ENCODE data around the gene CYB561D1. TPM values are rescaled to one million over a fixed set of nuclear protein-coding genes. Genes with fewer than 3 reads are reported as not detected.

Gene CYB561D1
- total and polyA plus RNA-seq, 2 of the 13 experiments (the other 11 are each of a cell fraction or from before 2014, with no cell fraction given), result 3.9 to 4.1 TPM

DNA sequence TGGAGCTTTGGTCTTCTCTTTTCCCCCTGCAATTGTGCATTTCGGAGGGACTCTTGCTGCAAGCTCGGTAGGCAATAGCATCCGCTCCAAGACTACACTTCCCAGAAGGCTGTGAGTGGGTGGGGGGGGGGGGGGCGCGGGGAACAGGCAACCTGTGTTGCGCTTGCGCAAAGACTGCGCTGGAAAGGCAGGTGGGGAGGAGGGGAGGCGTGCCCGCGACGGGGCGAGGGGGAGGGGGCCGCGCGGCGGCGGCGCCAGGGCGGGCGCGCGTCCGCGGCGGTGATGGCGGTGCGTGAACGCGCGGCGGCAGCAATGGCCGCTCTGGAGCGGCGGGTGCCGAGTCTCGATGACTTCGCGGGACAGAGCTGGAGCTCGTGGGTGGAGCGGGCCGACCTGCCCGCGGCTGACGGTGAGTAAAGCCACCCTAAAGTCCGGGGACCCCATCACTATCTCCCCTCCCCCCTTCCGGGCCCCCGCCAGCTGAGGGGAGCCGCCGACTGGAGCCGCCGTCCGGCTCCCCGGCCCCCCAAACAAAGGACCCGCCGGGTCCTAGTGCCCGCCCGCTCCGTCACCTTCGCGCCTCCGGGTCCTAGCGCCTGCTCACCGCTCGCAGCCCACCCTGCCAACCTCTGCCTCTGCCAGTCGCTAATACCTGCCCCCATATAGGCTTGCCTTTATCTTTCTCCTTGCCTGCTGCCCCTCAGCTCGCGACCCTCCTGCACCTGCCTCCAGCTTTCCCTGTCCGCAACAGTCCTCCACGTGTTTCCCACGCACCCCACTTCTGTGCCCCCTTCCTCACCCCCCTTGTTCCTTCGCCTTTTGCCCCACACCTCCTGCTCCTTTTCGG, 10.0 kb upstream of the CYB561D1 start, which contains the start of gene ATXN7L2 (continued):
- TF ChIP-seq, protein P1, sequence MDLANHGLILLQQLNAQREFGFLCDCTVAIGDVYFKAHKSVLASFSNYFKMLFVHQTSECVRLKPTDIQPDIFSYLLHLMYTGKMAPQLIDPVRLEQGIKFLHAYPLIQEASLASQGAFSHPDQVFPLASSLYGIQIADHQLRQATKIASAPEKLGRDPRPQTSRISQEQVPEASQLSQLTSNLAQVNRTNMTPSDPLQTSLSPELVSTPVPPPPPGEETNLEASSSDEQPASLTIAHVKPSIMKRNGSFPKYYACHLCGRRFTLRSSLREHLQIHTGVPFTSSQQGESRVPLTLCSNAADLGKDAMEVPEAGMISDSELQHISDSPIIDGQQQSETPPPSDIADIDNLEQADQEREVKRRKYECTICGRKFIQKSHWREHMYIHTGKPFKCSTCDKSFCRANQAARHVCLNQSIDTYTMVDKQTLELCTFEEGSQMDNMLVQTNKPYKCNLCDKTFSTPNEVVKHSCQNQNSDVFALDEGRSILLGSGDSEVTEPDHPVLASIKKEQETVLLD (CRISPR knock-in tag; IDR thresholded peaks at IDR 0.05; ENCODE audit: low read depth), result peak; percentile 71
- TF ChIP-seq, protein P2, sequence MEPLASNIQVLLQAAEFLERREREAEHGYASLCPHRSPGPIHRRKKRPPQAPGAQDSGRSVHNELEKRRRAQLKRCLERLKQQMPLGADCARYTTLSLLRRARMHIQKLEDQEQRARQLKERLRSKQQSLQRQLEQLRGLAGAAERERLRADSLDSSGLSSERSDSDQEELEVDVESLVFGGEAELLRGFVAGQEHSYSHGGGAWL (CRISPR knock-in tag; IDR thresholded peaks at IDR 0.05), result peak; percentile 81
- no peak; the same call in 1 of the 2 replicates for TF ChIP-seq ZNF598 (CRISPR knock-in tag; IDR thresholded peaks at IDR 0.05; ENCODE audit: borderline replicate concordance)
- no peak for TF ChIP-seq RBM22 (optimal IDR thresholded peaks at IDR 0.05; ENCODE audit: low read length)
- no peak for TF ChIP-seq ZNF451 (CRISPR knock-in tag; IDR thresholded peaks at IDR 0.05)
- TF ChIP-seq HNRNPL (IDR thresholded peaks at IDR 0.05; ENCODE audit: low read depth, low read length), result 0 out of 2 replicates have a peak, but pooled peaks have one; percentile 46
- TF ChIP-seq, protein P3, sequence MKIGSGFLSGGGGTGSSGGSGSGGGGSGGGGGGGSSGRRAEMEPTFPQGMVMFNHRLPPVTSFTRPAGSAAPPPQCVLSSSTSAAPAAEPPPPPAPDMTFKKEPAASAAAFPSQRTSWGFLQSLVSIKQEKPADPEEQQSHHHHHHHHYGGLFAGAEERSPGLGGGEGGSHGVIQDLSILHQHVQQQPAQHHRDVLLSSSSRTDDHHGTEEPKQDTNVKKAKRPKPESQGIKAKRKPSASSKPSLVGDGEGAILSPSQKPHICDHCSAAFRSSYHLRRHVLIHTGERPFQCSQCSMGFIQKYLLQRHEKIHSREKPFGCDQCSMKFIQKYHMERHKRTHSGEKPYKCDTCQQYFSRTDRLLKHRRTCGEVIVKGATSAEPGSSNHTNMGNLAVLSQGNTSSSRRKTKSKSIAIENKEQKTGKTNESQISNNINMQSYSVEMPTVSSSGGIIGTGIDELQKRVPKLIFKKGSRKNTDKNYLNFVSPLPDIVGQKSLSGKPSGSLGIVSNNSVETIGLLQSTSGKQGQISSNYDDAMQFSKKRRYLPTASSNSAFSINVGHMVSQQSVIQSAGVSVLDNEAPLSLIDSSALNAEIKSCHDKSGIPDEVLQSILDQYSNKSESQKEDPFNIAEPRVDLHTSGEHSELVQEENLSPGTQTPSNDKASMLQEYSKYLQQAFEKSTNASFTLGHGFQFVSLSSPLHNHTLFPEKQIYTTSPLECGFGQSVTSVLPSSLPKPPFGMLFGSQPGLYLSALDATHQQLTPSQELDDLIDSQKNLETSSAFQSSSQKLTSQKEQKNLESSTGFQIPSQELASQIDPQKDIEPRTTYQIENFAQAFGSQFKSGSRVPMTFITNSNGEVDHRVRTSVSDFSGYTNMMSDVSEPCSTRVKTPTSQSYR (CRISPR knock-in tag; IDR thresholded peaks at IDR 0.05; ENCODE audit: borderline replicate concordance), result peak; percentile 63
- TF ChIP-seq ZNF326 (CRISPR knock-in tag; IDR thresholded peaks at IDR 0.05; ENCODE audit: borderline replicate concordance), result no peak
- peak; percentile 24; the same call in 1 of the 2 replicates for TF ChIP-seq ZNF350 (CRISPR knock-in tag; IDR thresholded peaks at IDR 0.05; ENCODE audit: borderline replicate concordance, low read depth)
- TF ChIP-seq, protein P4, sequence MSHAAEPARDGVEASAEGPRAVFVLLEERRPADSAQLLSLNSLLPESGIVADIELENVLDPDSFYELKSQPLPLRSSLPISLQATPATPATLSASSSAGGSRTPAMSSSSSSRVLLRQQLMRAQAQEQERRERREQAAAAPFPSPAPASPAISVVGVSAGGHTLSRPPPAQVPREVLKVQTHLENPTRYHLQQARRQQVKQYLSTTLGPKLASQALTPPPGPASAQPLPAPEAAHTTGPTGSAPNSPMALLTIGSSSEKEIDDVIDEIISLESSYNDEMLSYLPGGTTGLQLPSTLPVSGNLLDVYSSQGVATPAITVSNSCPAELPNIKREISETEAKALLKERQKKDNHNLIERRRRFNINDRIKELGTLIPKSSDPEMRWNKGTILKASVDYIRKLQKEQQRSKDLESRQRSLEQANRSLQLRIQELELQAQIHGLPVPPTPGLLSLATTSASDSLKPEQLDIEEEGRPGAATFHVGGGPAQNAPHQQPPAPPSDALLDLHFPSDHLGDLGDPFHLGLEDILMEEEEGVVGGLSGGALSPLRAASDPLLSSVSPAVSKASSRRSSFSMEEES (CRISPR knock-in tag; IDR thresholded peaks at IDR 0.05), result 0 out of 2 replicates have a peak, but pooled peaks have one; percentile 19
- TF ChIP-seq ZNF572 (CRISPR knock-in tag; IDR thresholded peaks at IDR 0.05), result 0 out of 2 replicates have a peak, but pooled peaks have one; percentile 39
- peak; percentile 55; the same call in 1 of the 2 replicates for TF ChIP-seq MIER3 (CRISPR knock-in tag; IDR thresholded peaks at IDR 0.05; ENCODE audit: borderline replicate concordance)
- no peak for TF ChIP-seq BRCA1 (CRISPR knock-in tag; IDR thresholded peaks at IDR 0.05)
- peak; percentile 72 for TF ChIP-seq HOXA5 (CRISPR knock-in tag; IDR thresholded peaks at IDR 0.05)
- no peak for TF ChIP-seq RAD51 (IDR thresholded peaks at IDR 0.05; ENCODE audit: borderline replicate concordance)
- TF ChIP-seq ETV6 (CRISPR knock-in tag; conservative IDR thresholded peaks at IDR 0.05), result peak; percentile 53; the same call in 1 of the 2 replicates
- TF ChIP-seq, protein P5, sequence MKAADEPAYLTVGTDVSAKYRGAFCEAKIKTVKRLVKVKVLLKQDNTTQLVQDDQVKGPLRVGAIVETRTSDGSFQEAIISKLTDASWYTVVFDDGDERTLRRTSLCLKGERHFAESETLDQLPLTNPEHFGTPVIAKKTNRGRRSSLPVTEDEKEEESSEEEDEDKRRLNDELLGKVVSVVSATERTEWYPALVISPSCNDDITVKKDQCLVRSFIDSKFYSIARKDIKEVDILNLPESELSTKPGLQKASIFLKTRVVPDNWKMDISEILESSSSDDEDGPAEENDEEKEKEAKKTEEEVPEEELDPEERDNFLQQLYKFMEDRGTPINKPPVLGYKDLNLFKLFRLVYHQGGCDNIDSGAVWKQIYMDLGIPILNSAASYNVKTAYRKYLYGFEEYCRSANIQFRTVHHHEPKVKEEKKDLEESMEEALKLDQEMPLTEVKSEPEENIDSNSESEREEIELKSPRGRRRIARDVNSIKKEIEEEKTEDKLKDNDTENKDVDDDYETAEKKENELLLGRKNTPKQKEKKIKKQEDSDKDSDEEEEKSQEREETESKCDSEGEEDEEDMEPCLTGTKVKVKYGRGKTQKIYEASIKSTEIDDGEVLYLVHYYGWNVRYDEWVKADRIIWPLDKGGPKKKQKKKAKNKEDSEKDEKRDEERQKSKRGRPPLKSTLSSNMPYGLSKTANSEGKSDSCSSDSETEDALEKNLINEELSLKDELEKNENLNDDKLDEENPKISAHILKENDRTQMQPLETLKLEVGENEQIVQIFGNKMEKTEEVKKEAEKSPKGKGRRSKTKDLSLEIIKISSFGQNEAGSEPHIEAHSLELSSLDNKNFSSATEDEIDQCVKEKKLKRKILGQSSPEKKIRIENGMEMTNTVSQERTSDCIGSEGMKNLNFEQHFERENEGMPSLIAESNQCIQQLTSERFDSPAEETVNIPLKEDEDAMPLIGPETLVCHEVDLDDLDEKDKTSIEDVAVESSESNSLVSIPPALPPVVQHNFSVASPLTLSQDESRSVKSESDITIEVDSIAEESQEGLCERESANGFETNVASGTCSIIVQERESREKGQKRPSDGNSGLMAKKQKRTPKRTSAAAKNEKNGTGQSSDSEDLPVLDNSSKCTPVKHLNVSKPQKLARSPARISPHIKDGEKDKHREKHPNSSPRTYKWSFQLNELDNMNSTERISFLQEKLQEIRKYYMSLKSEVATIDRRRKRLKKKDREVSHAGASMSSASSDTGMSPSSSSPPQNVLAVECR (CRISPR knock-in tag; IDR thresholded peaks at IDR 0.05; ENCODE audit: borderline replicate concordance), result peak; percentile 76; the same call in 1 of the 2 replicates
- peak; percentile 62 for TF ChIP-seq ZNF883 (CRISPR knock-in tag; IDR thresholded peaks at IDR 0.05; ENCODE audit: not compliant biosample characterization)
